Suppressor macrophage treated with lipopolysaccharide for 1 hour (primary cell): Measurements from ENCODE around the gene OGDHL.

ENCODE experiments used
- DNase-seq, 3 donors: peaks; one replicate each; pipeline ENCODE4 v3.0.0-alpha.2; 2020 to 2022

OGDHL gene

GRCh38 chr10:49688920-49689319, 73.2 kb downstream of the OGDHL start:
- DNase-seq = no peak

DNA sequence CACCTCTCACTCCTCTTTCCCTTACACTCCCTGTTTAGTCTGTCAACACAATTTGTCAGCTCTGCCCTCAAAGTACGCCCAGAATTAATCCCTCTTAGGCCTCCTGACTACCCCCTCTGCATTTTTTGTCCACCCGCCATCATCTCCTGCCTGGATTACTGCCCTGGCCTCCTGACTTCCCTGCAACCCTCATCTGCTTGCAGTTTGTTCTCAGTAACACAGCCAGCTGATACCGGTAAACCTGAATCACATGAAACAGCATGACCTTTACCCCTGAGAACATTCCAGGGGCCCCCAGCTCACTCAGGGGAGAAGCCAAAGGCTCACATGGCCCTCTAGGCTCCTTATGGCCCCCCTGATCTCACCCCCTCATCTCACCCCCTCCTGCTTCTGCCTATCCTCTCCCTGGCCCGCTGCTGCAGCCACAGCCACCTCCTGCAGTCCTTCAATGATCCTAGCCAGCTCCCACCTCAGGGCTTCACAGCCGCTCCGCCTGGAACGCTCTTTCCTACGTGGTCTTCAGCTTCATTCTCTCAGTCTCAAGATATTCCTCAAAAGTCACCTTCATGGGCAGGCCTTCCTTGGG, 73.8 kb downstream of the OGDHL start:
- DNase-seq = no peak

- no peak for DNase-seq
Observed at GRCh38 chr10:49686651-49687050, 75.5 kb downstream of the OGDHL start.
